GM21576 (cell line): ENCODE results near the gene DNAI4.
"Not testable (repeated sequence)": the region's sequence is repeated elsewhere in the genome, so short reads cannot be mapped to it uniquely, and the experiment has no call there.

ENCODE experiments used
- ATAC-seq: cut with Tn5 transposase; IDR thresholded peaks from one replicate; pipeline ENCODE4 v1.9.1; 2021; ENCODE audit warnings: mild to moderate bottlenecking, moderate library complexity; ENCODE audit not compliant: unreplicated experiment

DNAI4 gene

DNA sequence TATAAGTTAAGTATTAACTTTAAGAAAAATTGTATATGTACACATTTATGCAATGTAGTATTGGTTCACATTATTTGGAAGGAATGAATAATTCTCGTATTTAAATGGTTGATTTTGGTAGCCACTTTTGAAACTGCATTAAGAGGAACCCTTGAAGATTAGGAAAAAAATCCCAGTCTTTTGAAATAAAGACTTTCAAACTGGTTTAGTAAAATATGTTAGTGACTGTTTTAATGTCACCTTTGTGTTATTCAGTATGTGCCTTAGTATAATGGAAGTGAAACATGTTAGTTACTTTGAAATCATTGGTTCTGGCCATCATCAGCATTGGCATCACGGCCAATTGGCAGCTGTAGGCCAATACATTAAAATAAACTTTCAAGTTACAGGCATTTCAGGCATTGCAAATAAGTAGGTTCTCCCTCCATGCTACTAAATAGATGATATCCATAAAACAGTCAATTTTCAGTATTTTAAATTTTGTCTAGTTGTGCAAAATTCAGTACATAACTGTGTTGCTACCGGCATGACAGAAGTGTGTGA is 4.6 kb upstream of the DNAI4 start:
- no peak for ATAC-seq

DNA sequence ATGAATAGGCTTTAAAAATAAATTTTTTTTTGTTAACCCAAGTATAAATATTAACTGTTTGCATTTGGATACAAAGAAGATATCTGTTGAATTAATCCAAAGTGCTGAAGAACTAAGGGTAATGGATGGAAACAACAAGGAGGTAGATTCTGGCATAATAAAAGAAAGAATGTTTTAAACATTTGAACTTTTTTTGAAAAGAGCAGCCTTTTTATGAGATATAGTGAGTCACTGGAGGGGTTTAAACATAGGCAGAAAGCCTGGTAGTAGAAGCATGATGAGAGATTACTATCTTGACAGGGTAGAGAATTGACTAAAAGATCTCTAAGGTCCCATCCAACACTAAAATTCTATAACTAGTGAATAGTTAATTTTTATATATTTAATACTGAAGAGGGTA is 2.9 kb upstream of the DNAI4 start:
- ATAC-seq = no peak

- ATAC-seq = no peak
These were observed 1.3 kb upstream of the DNAI4 start for GRCh38 chr1:66925944-66926343.

GRCh38 chr1:66925558-66925910 is 878 bp upstream of the DNAI4 start:
- ATAC-seq = no peak

GRCh38 chr1:66920543-66920942 is 4.1 kb downstream of the DNAI4 start:
- no peak for ATAC-seq

DNA sequence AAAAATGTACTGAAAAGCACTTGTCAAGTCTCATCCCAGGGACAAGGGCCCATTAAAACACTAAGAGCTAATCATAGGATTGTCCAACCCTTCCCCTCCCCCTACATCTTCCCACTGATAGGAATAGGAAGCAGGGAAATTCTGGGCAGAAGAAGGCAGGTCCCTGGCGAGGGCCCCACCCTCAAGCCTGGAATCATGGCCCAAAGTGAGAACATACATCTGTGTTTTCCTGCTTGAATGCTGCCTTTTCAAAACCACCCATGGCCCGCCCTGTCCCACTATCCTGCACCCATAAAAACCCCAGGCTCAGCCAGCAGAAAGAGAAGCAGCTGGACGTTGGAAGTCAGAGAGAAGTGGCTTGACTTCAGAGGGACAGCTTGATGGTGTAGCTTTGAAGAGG is 4.8 kb downstream of the DNAI4 start:
- ATAC-seq = no peak

DNA sequence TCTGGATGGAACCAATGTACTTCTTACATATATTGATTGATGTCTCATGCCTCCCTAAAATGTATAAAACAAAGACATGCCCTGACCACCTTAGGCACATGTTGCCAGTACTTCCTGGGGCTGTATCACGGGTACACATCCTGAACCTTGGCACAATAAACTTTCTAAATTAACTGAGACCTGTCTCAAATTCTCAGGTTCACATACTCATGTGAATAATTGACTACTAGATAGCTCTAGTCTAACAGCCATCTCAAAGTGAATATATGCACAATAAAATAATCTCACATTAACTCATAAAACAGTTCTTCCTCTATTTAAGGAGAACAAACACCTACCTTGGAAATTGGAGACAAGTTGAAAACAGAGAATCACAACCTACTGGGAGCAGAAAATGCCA is 5.6 kb downstream of the DNAI4 start:
- ATAC-seq = no peak

- ATAC-seq = no peak
These were observed 7.2 kb downstream of the DNAI4 start for GRCh38 chr1:66917476-66917875.

GRCh38 chr1:66916320-66916719 is 8.3 kb downstream of the DNAI4 start:
- no peak for ATAC-seq

DNA sequence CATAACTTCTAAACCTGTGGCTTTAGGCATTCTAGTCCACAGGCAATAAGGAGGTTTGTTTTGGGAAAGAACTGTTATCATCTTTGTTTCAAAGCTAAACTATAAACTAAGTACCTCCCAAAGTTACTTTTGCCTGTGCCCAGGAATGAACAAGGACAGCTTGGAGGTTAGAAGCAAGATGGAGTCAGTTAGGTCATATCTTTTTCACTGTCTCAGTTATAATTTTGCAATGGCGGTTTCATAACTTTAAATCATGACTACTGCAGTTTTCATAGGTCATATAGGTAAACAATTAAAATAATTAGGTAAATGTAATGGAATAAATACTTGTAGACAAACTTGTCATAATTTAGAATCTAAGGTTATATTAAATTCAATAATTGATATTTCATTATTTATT is 9.5 kb downstream of the DNAI4 start:
- not testable (repeated sequence) for ATAC-seq

DNA sequence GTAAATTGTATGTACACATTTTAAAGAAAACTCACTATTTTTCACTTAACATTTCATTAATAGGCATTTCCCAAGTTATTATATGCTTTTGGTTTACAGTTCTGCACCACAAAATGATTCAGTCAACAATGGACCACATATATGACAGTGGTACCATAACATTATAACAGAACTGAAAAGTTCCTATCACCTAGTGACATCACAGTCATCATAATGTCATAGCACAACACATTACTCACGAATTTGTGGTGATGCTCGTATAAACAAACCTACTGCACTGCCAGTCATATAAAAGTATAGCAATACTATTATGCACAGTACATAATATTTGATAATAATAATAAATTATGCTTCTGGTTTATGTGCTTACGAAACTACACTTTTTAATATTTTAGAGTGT is 30.9 kb downstream of the DNAI4 start:
- no peak for ATAC-seq

DNA sequence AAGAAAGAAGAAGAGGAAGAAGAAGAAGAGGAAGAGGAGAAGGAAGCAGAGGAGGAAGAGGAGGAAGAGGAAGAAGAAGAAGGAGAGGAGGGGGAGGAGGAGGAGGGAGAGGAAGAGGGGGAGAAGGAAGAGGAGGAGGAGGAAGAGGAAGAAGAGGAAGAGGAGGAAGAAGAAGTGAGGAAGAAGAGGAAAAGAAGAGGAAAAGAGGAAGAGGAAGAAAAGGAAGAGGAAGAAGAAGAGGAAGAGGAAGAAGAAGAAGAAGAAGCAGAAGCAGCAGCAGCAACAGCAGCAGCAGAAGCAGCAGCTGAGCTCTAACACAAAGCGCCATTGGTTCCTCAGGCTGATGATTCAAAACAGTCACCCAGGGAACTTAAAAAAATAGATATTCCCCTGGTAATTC is 34.0 kb downstream of the DNAI4 start:
- ATAC-seq = no peak

DNA sequence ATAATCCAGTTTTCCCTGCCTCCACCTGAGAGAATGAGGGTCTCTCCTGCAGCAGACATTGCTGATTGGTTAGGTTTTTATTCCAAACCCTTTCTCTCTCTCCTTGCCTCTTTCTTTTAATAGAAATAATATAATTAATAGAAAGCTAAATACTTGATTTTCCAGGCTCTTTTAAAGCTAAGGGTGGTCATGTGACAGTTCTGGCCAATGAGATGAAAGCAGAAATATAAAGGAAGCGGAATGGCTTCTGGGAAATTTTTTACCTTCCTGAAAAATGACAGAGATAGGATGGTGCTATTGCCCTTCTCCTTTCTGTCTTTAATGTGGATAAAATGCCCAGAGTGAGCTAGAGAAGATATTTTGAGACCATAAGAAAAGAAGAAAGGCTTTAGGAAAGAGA is 35.6 kb downstream of the DNAI4 start:
- ATAC-seq = no peak

DNA sequence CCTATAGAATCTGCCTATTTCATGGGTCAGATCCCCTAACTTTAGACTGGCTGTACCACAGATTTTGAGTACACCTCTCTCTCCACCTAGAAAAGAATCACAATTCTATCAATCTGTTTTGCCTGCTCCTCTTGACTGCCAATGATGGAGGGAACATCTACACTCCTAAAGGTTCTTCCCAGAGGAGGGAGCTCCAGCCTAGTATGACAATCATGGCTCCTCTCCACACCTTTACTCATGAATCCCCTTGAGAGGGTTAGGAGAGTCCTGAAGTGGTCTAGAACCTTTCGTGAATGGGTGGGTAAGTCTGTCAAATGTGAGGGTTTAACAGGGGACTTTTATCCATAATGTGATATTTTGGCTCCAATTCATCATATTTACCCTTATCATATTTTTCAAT is 48.0 kb downstream of the DNAI4 start:
- ATAC-seq = no peak

DNA sequence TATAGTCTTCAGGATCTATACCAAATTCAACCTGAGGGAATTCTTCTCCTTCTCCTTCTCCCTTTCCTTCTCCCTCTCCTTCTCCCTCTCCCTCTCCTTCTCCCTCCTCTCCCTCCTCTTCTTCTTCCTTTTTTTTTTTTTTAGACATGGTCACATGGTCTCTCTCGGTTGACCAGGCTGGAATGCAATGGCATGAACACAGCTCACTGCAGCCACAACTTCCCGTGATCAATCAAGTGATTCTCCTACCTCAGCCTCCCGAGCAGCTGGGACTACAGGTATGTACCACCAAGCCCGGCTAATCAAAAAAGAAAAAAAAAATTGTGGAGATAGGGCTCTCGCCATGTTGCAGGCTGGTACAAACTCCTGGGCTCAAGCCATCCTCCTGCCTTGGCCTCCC is 51.5 kb downstream of the DNAI4 start:
- ATAC-seq = no peak

- ATAC-seq = not testable (repeated sequence)
These were observed 52.6 kb downstream of the DNAI4 start for GRCh38 chr1:66872024-66872423.

DNA sequence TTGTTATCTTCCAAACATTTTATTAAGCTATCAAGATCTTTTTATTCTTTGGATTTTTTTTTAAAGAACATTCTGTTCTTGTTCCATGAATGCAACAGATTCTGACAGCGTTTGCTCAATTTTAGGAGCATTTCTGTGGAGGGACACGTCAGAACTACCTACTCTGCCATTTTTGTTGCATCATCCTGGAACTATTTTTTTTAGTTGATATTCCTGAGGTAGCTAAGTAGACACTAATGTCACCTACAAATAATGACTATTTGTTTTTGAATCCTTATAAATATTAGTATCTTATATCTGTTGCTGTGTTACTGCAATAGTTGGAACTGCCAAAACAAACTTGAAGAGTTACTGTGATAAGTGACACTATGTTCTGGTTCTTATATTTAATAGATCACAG is 57.2 kb downstream of the DNAI4 start:
- ATAC-seq = no peak

GRCh38 chr1:66860529-66860928 is 64.1 kb downstream of the DNAI4 start:
- ATAC-seq = no peak

DNA sequence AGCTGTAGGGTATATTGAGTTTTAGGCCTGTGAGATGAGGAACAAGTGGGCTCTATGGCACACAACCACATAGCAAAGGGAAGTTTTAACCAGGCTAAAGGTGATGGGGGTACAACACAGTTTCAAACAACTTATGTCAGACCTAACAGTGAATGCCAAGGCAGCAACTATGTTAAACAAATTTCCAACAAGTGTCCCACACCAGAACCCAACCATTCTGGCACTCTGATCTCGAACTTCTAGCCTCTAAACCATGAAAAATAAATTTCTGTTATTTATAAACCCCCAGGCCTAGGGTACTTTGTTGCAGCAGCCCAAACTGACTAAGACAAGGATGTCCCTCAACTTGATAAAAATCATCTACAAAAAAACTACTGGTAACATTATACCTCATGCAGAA is 71.3 kb downstream of the DNAI4 start:
- ATAC-seq = peak; percentile 9

DNA sequence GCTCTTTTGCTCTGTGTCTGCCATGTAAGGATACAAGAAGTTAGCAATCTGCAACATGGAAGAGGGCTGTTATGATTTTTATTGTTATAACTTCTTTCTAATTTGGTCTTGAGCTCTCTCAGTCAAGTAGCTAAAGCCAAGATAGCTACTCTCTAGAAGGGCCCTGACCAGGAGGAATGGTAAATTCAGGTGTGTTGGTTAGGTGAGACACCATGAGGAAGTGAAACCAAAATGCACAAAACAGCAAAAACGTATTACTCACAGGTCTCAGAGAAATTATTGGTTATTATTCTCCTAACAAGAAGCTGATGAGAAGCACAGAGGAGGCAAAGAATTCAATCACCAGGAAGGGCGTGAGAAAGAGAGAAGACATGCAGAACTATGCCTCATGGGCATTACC is 71.8 kb downstream of the DNAI4 start:
- peak; percentile 56 for ATAC-seq

- no peak for ATAC-seq
These were observed 73.7 kb downstream of the DNAI4 start for GRCh38 chr1:66850989-66851388.

GRCh38 chr1:66848193-66848592 is 76.5 kb downstream of the DNAI4 start:
- no peak for ATAC-seq

- no peak for ATAC-seq
These were observed 83.7 kb downstream of the DNAI4 start for GRCh38 chr1:66840929-66841328.

DNA sequence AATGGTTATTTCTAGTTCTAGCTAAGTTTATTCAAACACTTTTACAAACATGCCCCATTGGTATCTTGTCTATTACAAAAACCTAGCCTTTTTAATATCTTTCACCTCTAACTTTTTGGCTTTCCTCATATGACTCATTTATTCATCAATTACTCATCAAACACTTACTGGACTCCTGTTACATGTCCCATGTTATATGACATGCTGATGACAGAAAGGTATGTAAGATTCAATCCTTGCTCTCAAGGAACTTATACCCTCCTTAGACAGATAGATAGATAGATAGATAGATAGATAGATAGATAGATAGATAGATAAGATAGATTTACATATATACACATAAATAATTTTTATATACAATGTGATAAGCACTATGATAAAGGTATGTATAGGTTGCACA is 89.7 kb downstream of the DNAI4 start:
- ATAC-seq = no peak
